ENCODE data around the gene NUDT2. TPM values are rescaled to one million over a fixed set of nuclear protein-coding genes. Genes with fewer than 3 reads are reported as not detected.

Gene NUDT2
- total and polyA plus RNA-seq, 12 donors = 14.4 to 28.9 (median 18.4) TPM

DNA sequence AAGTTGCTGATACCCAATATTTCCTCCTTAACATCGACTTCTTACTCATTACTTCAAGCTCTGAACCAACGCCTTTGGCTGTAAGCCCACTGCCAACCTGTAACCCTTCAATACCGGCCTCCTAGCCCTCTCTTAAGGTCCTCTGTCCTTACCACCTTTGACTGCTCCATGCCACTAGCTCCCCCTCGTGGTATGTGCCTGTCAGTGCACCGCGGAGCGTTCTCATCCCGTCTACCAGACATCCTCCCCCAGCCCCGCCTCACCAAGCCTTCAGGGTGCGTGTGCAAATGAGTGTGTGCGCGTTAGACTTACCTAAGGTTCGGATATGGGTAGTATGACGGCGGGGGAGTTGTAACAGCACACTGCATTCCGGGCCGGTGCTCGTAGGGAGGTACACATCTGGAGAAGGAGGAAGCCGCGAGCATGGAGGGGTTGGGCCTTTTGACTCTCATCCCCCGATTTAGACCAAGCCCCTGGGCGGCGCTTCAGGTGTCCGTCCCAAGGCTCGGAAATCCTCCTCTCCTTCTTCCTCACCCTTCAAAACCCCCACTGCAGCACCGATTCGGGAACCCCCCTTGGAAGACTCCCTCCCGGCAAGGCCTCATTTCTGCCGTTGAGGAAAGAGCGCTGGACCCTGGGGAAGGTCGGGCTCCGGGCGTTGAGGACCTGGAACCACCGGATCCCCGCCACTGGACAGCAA, 50.1 kb downstream of the NUDT2 start:
- H3K27ac ChIP-seq = peak overlapping the region in 3 of 10 donors; percentile 69 to 81 (median 76)
- peak; percentile 39 to 76 (median 56) for ATAC-seq
- intact Hi-C loops (cut with DNase I) = loop anchor here (1.0 to 10.0 kb wide), 9 partner anchors 45 to 252 kb away; partner anchors contain the start of gene DCAF12 (in 1 of the 10)
- WGBS, 2 donors = 19 to 23% methylated on average over 35 of the region's 35 CpGs
- peaks cover 0 to 9% (median 0%) of the 10 kb centered on the region in 7 donors for H3K27me3 ChIP-seq
- H3K9me3 ChIP-seq = no peaks in the 10 kb centered on the region
- DNase-seq = peak; percentile 89 to 90
- peak overlapping the region in 8 of 10 donors; percentile 2 to 86 (median 65) for H3K4me3 ChIP-seq
- peaks cover 6 to 53% (median 39%) of the 10 kb centered on the region in 9 donors for H3K4me1 ChIP-seq
- H3K36me3 ChIP-seq = no peaks in the 10 kb centered on the region
- TF ChIP-seq, protein P1, sequence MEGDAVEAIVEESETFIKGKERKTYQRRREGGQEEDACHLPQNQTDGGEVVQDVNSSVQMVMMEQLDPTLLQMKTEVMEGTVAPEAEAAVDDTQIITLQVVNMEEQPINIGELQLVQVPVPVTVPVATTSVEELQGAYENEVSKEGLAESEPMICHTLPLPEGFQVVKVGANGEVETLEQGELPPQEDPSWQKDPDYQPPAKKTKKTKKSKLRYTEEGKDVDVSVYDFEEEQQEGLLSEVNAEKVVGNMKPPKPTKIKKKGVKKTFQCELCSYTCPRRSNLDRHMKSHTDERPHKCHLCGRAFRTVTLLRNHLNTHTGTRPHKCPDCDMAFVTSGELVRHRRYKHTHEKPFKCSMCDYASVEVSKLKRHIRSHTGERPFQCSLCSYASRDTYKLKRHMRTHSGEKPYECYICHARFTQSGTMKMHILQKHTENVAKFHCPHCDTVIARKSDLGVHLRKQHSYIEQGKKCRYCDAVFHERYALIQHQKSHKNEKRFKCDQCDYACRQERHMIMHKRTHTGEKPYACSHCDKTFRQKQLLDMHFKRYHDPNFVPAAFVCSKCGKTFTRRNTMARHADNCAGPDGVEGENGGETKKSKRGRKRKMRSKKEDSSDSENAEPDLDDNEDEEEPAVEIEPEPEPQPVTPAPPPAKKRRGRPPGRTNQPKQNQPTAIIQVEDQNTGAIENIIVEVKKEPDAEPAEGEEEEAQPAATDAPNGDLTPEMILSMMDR (IDR thresholded peaks at IDR 0.05) = peak; percentile 95 to 99 (median 97)

DNA sequence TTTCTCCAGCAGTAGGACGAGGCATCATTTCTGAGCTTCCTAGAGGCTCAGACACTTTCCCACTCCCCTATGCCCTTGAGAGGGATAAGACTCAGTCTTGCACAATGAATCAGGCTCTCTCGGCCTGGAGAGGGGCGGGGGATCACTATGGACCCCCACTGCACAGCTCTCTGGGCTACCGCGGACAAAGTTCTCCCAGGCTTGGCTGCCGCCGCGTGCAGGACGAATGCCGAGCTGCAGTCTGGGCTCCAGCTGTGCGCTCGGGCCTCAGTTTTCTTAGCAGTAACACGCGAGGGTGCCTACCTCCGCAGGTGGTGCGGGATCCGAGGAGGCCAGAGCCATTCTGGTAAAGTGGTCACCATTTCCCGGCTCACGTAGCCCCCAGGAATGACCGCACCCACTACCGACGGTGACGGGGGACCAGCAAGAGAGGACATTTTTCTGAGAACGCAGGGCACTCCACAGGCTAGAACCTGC, 50.7 kb downstream of the NUDT2 start:
- no peak for DNase-seq
- Histone ChIP-seq H3K9me3 (no peaks in the 10 kb centered on the region), H3K4me1 (peaks cover 6 to 51% (median 39%) of the 10 kb centered on the region in 9 donors), H3K36me3 (no peaks in the 10 kb centered on the region), H3K27me3 (peaks cover 0 to 9% (median 0%) of the 10 kb centered on the region in 7 donors), H3K4me3 (peak overlapping the region in 9 of 10 donors; percentile 25 to 86 (median 66)), H3K27ac (peak overlapping the region in 9 of 10 donors; percentile 13 to 90 (median 82))
- intact Hi-C loops (cut with DNase I) = loop anchor here in 2 of 10 donors (10.0 kb wide), 2 partner anchors 55 to 125 kb away; no protein-coding TSS in a partner anchor
- WGBS, 2 donors = 51 to 53% methylated on average over 24 of the region's 24 CpGs
- ATAC-seq = no peak
- TF ChIP-seq, protein P1 (IDR thresholded peaks at IDR 0.05) = no peak

DNA sequence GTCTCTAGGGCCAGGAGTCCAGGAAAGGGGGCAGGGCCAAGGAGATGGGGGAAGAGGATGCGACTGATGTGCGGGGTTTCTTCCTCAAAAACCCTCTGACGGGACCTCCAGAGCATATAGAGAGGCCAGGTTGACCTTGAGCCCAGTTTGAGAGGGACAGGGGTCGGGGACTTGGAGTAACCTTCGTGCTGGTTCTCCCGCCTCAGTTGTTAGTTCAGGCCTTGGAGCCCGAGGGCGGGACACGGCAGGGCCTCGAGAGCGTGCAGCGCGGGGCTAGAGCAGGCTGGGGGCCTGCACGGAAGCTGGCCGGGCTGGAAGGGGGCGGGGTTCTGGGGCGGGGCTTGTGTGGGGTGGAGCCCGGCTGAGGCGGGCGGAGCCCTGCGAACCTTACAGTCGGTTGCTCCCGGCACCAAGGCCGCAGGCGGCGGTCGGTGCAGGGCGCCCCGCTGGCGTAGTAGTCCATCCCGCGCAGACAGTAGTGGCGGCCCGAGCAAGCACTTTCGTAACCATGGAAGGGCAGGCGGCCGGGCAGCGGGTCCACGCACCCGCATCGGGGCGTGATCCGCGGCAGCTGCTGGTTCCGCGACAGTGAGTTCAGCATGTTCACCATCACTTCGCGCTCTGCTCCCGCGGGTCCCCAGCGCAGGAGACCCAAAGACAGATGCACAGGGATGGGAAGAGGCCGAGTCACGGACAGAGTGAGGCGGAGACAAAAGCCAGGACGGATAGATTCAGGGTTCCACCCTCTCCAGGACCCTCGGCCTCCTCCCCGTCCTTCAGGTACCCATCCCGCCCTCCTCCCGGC, 51.3 kb downstream of the NUDT2 start:
- WGBS, 2 donors = 4 to 5% methylated on average over 45 to 59 of the region's 59 CpGs
- Histone ChIP-seq H3K9me3 (no peaks in the 10 kb centered on the region), H3K36me3 (no peaks in the 10 kb centered on the region), H3K27ac (peak overlapping the region in 9 of 10 donors; percentile 13 to 90 (median 82)), H3K4me3 (peak overlapping the region; percentile 16 to 86 (median 65)), H3K27me3 (peaks cover 0 to 9% (median 0%) of the 10 kb centered on the region in 7 donors), H3K4me1 (peaks cover 6 to 45% (median 36%) of the 10 kb centered on the region in 9 donors)
- TF ChIP-seq, protein P1 (IDR thresholded peaks at IDR 0.05) = peak in 1 of 9 donors; percentile 17
- ATAC-seq (peak; percentile 71 to 85 (median 79)), DNase-seq (peak; percentile 72 to 86)
- intact Hi-C loops (cut with DNase I) = loop anchor here in 2 of 10 donors (10.0 kb wide), 2 partner anchors 54 to 126 kb away; no protein-coding TSS in a partner anchor

DNA sequence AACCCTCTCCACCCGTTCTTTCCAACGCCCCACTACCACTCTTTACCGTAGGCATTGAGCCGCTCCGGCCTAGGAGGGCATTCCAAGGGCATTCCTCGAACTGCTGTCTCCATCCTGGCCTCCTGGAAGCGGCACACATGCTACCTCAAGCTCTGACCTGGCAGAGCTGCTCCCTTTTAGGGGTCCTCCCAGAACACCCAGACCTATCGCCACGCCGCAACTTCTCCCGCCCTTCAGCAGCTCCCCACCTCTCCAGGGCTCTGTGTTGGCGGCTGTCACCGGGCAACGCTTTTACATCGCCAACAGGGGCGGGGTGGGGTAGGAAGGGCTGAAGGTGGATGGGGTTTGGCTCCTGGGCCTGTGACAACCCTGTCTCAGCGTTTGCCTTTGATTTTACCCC, 52.0 kb downstream of the NUDT2 start:
- Histone ChIP-seq H3K4me1 (peaks cover 6 to 39% (median 30%) of the 10 kb centered on the region in 9 donors), H3K9me3 (no peaks in the 10 kb centered on the region), H3K27me3 (peaks cover 0 to 9% (median 0%) of the 10 kb centered on the region in 7 donors), H3K36me3 (no peaks in the 10 kb centered on the region), H3K4me3 (peak overlapping the region; percentile 16 to 86 (median 65)), H3K27ac (peak overlapping the region in 9 of 10 donors; percentile 13 to 90 (median 82))
- peak in 6 of 8 donors; percentile 5 to 23 (median 14) for ATAC-seq
- WGBS, 2 donors = 28 to 38% methylated on average over 17 of the region's 17 CpGs
- peak; percentile 39 to 42 for DNase-seq
- TF ChIP-seq, protein P1 (IDR thresholded peaks at IDR 0.05) = no peak
- intact Hi-C loops (cut with DNase I) = loop anchor here in 2 of 10 donors (10.0 kb wide), 2 partner anchors 53 to 127 kb away; no protein-coding TSS in a partner anchor

Measured in heart right ventricle (tissue), 16 donors.